HG02759 (cell line): ENCODE results near the gene ATXN10.

Source experiments
- ATAC-seq: cut with Tn5 transposase; IDR thresholded peaks from one replicate; pipeline ENCODE4 v1.9.1; 2021; ENCODE audit warnings: mild to moderate bottlenecking, moderate library complexity; ENCODE audit not compliant: unreplicated experiment

ATXN10 gene

GRCh38 chr22:45752036-45752435, 80.4 kb downstream of the ATXN10 start:
- no peak for ATAC-seq

- ATAC-seq, result no peak
Observed at GRCh38 chr22:45754822-45755221, 83.2 kb downstream of the ATXN10 start.

- ATAC-seq, result no peak
Observed at GRCh38 chr22:45756558-45756957, 84.9 kb downstream of the ATXN10 start.

- ATAC-seq, result no peak
Observed at GRCh38 chr22:45757068-45757467, 85.4 kb downstream of the ATXN10 start.

GRCh38 chr22:45757936-45758335, 86.3 kb downstream of the ATXN10 start:
- ATAC-seq, result no peak

GRCh38 chr22:45758603-45759002, 87.0 kb downstream of the ATXN10 start:
- no peak for ATAC-seq

GRCh38 chr22:45760682-45761081, 89.0 kb downstream of the ATXN10 start:
- ATAC-seq, result no peak

- no peak for ATAC-seq
Observed at GRCh38 chr22:45762545-45763235, 91.1 kb downstream of the ATXN10 start.

GRCh38 chr22:45763236-45763624, 91.6 kb downstream of the ATXN10 start:
- ATAC-seq, result no peak

- no peak for ATAC-seq
Observed at GRCh38 chr22:45768490-45768889, 96.9 kb downstream of the ATXN10 start.

GRCh38 chr22:45769569-45770210, 98.1 kb downstream of the ATXN10 start:
- no peak for ATAC-seq

GRCh38 chr22:45770506-45770905, 98.9 kb downstream of the ATXN10 start:
- ATAC-seq, result no peak

- no peak for ATAC-seq
Observed at GRCh38 chr22:45771057-45771456, 99.4 kb downstream of the ATXN10 start.

GRCh38 chr22:45771711-45772110, 100.1 kb downstream of the ATXN10 start:
- no peak for ATAC-seq

- no peak for ATAC-seq
Observed at GRCh38 chr22:45772743-45773142, 101.1 kb downstream of the ATXN10 start.

GRCh38 chr22:45774001-45774670, 102.5 kb downstream of the ATXN10 start:
- ATAC-seq, result no peak

GRCh38 chr22:45775062-45775461, 103.4 kb downstream of the ATXN10 start:
- ATAC-seq, result no peak

GRCh38 chr22:45775569-45776312, 104.1 kb downstream of the ATXN10 start:
- ATAC-seq, result peak; percentile 63

- no peak for ATAC-seq
Observed at GRCh38 chr22:45776313-45776585, 104.6 kb downstream of the ATXN10 start.

GRCh38 chr22:45777046-45777851, 105.6 kb downstream of the ATXN10 start:
- ATAC-seq, result no peak

GRCh38 chr22:45777852-45778375, 106.3 kb downstream of the ATXN10 start:
- no peak for ATAC-seq
